GM04504 (cell line): ENCODE measurements around the gene FMO5.
"Not testable (repeated sequence)": the region's sequence is repeated elsewhere in the genome, so short reads cannot be mapped to it uniquely, and the experiment has no call there.

Experiments used
- DNase-seq: peaks from one replicate; pipeline ENCODE4 v3.0.0-alpha.2; 2012; ENCODE audit warnings: low read depth

Gene FMO5

GRCh38 chr1:147238925-147239820, 14.0 kb upstream of the FMO5 start:
- DNase-seq: no peak

GRCh38 chr1:147238053-147238902, 13.1 kb upstream of the FMO5 start:
- DNase-seq: no peak

- no peak for DNase-seq
These were observed 12.0 kb upstream of the FMO5 start for GRCh38 chr1:147236959-147237791.

- DNase-seq: no peak
These were observed 11.3 kb upstream of the FMO5 start for GRCh38 chr1:147236448-147236847.

GRCh38 chr1:147235822-147236221, 10.7 kb upstream of the FMO5 start:
- no peak for DNase-seq

- DNase-seq: not testable (repeated sequence)
These were observed 8.8 kb upstream of the FMO5 start for GRCh38 chr1:147233903-147234302.

GRCh38 chr1:147231032-147231431, 5.9 kb upstream of the FMO5 start:
- not testable (repeated sequence) for DNase-seq

- DNase-seq: no peak
These were observed 1.2 kb downstream of the FMO5 start for GRCh38 chr1:147223740-147224615.

GRCh38 chr1:147218606-147219005, 6.5 kb downstream of the FMO5 start:
- DNase-seq: no peak

- DNase-seq: no peak
These were observed 8.0 kb downstream of the FMO5 start for GRCh38 chr1:147217141-147217540.

- DNase-seq: no peak
These were observed 9.0 kb downstream of the FMO5 start for GRCh38 chr1:147216124-147216523.

- no peak for DNase-seq
These were observed 9.6 kb downstream of the FMO5 start for GRCh38 chr1:147215540-147215916.

- DNase-seq: no peak
These were observed 10.1 kb downstream of the FMO5 start for GRCh38 chr1:147214842-147215539.

GRCh38 chr1:147214325-147214724, 10.8 kb downstream of the FMO5 start:
- DNase-seq: no peak

GRCh38 chr1:147213271-147213670, 11.9 kb downstream of the FMO5 start:
- no peak for DNase-seq

GRCh38 chr1:147211577-147211976, 13.6 kb downstream of the FMO5 start:
- no peak for DNase-seq

GRCh38 chr1:147210987-147211386, 14.2 kb downstream of the FMO5 start:
- no peak for DNase-seq

- DNase-seq: no peak
These were observed 15.0 kb downstream of the FMO5 start for GRCh38 chr1:147209825-147210821.

- DNase-seq: no peak
These were observed 16.5 kb downstream of the FMO5 start for GRCh38 chr1:147208619-147209018.
